GM23338 (cell line): ENCODE results near the gene MFN1. TPM values are rescaled to one million over a fixed set of nuclear protein-coding genes. Genes with fewer than 3 reads are reported as not detected.

Experiments
- ATAC-seq: fragments of 200-7000 bp; cut with Tn5 transposase; 3 replicates; pipeline ENCODE4 v1.9.1; 2020
- DNase-seq: peaks from one replicate; pipeline ENCODE4 v3.0.0-alpha.2; 2015; ENCODE audit warnings: low spot score
- H2AFZ ChIP-seq: fragments of 200-600 bp; sonication (generic); 2 replicates; pipeline ENCODE4 v1.8.0; 2016; ENCODE audit warnings: antibody characterized with exemption, mild to moderate bottlenecking, moderate library complexity
- H3F3A ChIP-seq: fragments of 200-600 bp; sonication (generic); replicated peaks from 2 replicates; pipeline ENCODE4 v1.8.0; 2017; ENCODE audit warnings: antibody characterized with exemption, mixed run types, low read depth
- H3K27ac ChIP-seq: fragments of 200-600 bp; sonication (generic); 2 replicates; pipeline ENCODE4 v1.6.1; 2016; ENCODE audit warnings: low read depth
- H3K27me3 ChIP-seq: fragments of 200-600 bp; sonication (generic); 2 replicates; pipeline ENCODE4 v1.8.0; 2016; ENCODE audit warnings: mild to moderate bottlenecking, mixed run types, moderate library complexity; ENCODE audit not compliant: insufficient read depth
- H3K36me3 ChIP-seq: fragments of 200-600 bp; sonication (generic); 2 replicates; pipeline ENCODE4 v1.8.0; 2016; ENCODE audit warnings: mild to moderate bottlenecking; ENCODE audit not compliant: insufficient read depth
- H3K4me1 ChIP-seq: fragments of 200-600 bp; sonication (generic); 2 replicates; pipeline ENCODE4 v1.8.0; 2016; ENCODE audit warnings: mild to moderate bottlenecking, moderate library complexity; ENCODE audit not compliant: insufficient read depth
- H3K4me2 ChIP-seq: fragments of 200-600 bp; sonication (generic); 2 replicates; pipeline ENCODE4 v1.7.1; 2017; ENCODE audit warnings: mixed run types
- H3K4me3 ChIP-seq: fragments of 200-600 bp; sonication (generic); 2 replicates; pipeline ENCODE4 v1.6.1; 2016; ENCODE audit warnings: mixed run types
- H3K79me2 ChIP-seq: fragments of 200-600 bp; sonication (generic); replicated peaks from 2 replicates; pipeline ENCODE4 v1.8.0; 2017; ENCODE audit warnings: mild to moderate bottlenecking; ENCODE audit not compliant: insufficient read depth
- H3K9me2 ChIP-seq: fragments of 200-600 bp; sonication (generic); 2 replicates; pipeline ENCODE4 v1.8.0; 2017; ENCODE audit not compliant: insufficient read depth
- H4K20me1 ChIP-seq: fragments of 200-600 bp; sonication (generic); replicated peaks from 2 replicates; pipeline ENCODE4 v1.8.0; 2017; ENCODE audit warnings: mild to moderate bottlenecking; ENCODE audit not compliant: insufficient read depth
- H3K27ac Mint-ChIP-seq: 2 replicates; pipeline ENCODE4 v1.8.0; 2020; ENCODE audit warnings: inconsistent platforms, mild to moderate bottlenecking, moderate library complexity, mixed read lengths
- H3K27me3 Mint-ChIP-seq: 3 replicates; pipeline ENCODE4 v1.8.0; 2022; ENCODE audit warnings: low read depth, mild to moderate bottlenecking, moderate library complexity, mixed read lengths, inconsistent platforms; ENCODE audit not compliant: insufficient read depth, poor library complexity
- H3K36me3 Mint-ChIP-seq: 3 replicates; pipeline ENCODE4 v1.8.0; 2021; ENCODE audit warnings: low read depth, mild to moderate bottlenecking, inconsistent platforms, moderate library complexity, mixed read lengths
- H3K4me1 Mint-ChIP-seq: 3 replicates; pipeline ENCODE4 v1.8.0; 2020; ENCODE audit warnings: mild to moderate bottlenecking, inconsistent platforms, mixed read lengths
- H3K4me3 Mint-ChIP-seq: 3 replicates; pipeline ENCODE4 v1.8.0; 2021; ENCODE audit warnings: moderate library complexity, mild to moderate bottlenecking, inconsistent platforms, mixed read lengths
- H3K9me3 Mint-ChIP-seq: 3 replicates; pipeline ENCODE4 v1.8.0; 2020; ENCODE audit warnings: moderate library complexity, mild to moderate bottlenecking, inconsistent platforms, mixed read lengths
- CREB1 ChIP-seq: fragments of 250-450 bp; sonication (Bioruptor Pico); IDR thresholded peaks from 2 replicates; pipeline ENCODE4 v1.5.0; 2020; ENCODE audit warnings: low read depth, mild to moderate bottlenecking, moderate library complexity
- EZH2 ChIP-seq: fragments of 200-600 bp; sonication (generic); IDR thresholded peaks from one replicate; pipeline ENCODE4 v1.8.0; 2017; ENCODE audit warnings: antibody characterized with exemption, mild to moderate bottlenecking, low read depth; ENCODE audit not compliant: unreplicated experiment
- EZH2phosphoT487 ChIP-seq: fragments of 200-600 bp; sonication (generic); IDR thresholded peaks from one replicate; pipeline ENCODE4 v1.8.1; 2018; ENCODE audit warnings: antibody characterized with exemption; ENCODE audit not compliant: unreplicated experiment
- NANOG ChIP-seq: IDR thresholded peaks from 2 replicates; pipeline ENCODE4 v1.6.1; 2016; ENCODE audit warnings: antibody characterized with exemption, borderline replicate concordance
- POLR2AphosphoS5 ChIP-seq: IDR thresholded peaks from 2 replicates; pipeline ENCODE4 v1.6.1; 2016; ENCODE audit warnings: antibody characterized with exemption, low read depth
- REST ChIP-seq: IDR thresholded peaks from one replicate; pipeline ENCODE4 v1.6.1; 2018; ENCODE audit warnings: antibody characterized with exemption; ENCODE audit not compliant: unreplicated experiment
- STAT1 ChIP-seq: IDR thresholded peaks from one replicate; pipeline ENCODE4 v1.6.1; 2016; ENCODE audit warnings: antibody characterized with exemption; ENCODE audit not compliant: unreplicated experiment
- ZNF114 ChIP-seq: fragments of 250-450 bp; sonication (Bioruptor Pico); IDR thresholded peaks from 2 replicates; pipeline ENCODE4 v1.5.0; 2020; ENCODE audit warnings: mild to moderate bottlenecking, moderate library complexity
- ZNF331 ChIP-seq: fragments of 250-450 bp; sonication (Bioruptor Pico); IDR thresholded peaks from 2 replicates; pipeline ENCODE4 v1.5.0; 2020; ENCODE audit warnings: low read depth, mild to moderate bottlenecking, moderate library complexity
- ZNF462 ChIP-seq: fragments of 250-450 bp; sonication (Bioruptor Pico); IDR thresholded peaks from 2 replicates; pipeline ENCODE4 v1.5.0; 2020; ENCODE audit warnings: mild to moderate bottlenecking, moderate library complexity
- polyA plus RNA-seq: library from polyadenylated mRNA; unstranded; fragments of >200 nt; fragmentation: Nextera tagmentation; extraction: Ambion mirVana; gene quantifications from 2 replicates; pipeline ENCODE4 v1.2.1, GENCODE V29; 2016
- total RNA-seq: library from RNA; depleted of rRNA; stranded (reverse); fragments of >200 nt; shearing (Covaris generic); gene quantifications from 2 replicates; pipeline ENCODE4 v1.2.3, GENCODE V29; 2014
- TF ChIP-seq, protein P1 (sequence below): IDR thresholded peaks from 2 replicates; pipeline ENCODE4 v1.6.1; 2016; ENCODE audit warnings: antibody characterized with exemption

MFN1 gene
- total and polyA plus RNA-seq, 2 experiments from 2014 or later: 16.1 to 36.2 TPM

DNA sequence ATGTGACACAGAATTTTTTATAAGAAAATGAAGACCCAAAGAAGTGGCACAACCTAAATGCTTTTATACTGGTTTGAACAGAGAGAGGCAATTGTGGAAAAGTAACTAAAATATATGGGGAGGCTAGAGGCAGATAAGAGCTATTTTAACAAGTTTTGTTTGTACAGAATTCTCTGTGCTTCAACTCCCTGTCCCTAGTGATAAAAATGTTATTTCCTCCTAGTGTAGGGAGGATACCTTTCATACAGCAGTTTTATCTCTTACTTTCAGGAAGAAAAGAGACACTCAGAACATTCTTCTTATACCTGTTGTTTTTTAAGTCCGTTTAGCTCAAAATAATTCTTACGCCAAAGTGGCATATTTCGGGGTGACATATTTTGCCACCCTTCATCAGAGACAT is 45.9 kb upstream of the MFN1 start (continued):
- TF ChIP-seq EZH2phosphoT487 (no peak), POLR2AphosphoS5 (no peak), STAT1 (no peak), REST (no peak), EZH2 (no peak), NANOG (no peak), CREB1 (CRISPR knock-in tag) (no peak)

GRCh38 chr3:179302111-179302510 is 45.4 kb upstream of the MFN1 start:
- Mint-ChIP-seq H3K36me3 (peaks cover 7% of the 10 kb centered on the region; the same call in 2 of the 3 replicates), H3K4me1 (no peaks in the 10 kb centered on the region), H3K27me3 (no peaks in the 10 kb centered on the region), H3K27ac (no peak overlapping the region), H3K4me3 (no peak overlapping the region), H3K9me3 (peaks cover 10% of the 10 kb centered on the region; the same call in 2 of the 3 replicates)
- peak overlapping the region; percentile 63; the same call in 1 of the 2 replicates for H2AFZ ChIP-seq
- H3K36me3 ChIP-seq: no peaks in the 10 kb centered on the region
- no peaks in the 10 kb centered on the region for H3K4me1 ChIP-seq
- H3K4me3 ChIP-seq: no peak overlapping the region
- H3K79me2 ChIP-seq: no peaks in the 10 kb centered on the region
- no peak for ATAC-seq
- no peak overlapping the region for H3K4me2 ChIP-seq
- H3K27ac ChIP-seq: no peak overlapping the region
- H3F3A ChIP-seq: no peaks in the 10 kb centered on the region
- H3K9me2 ChIP-seq: no peaks in the 10 kb centered on the region
- no peak for DNase-seq
- H3K27me3 ChIP-seq: no peaks in the 10 kb centered on the region
- no peaks in the 10 kb centered on the region for H4K20me1 ChIP-seq
- TF ChIP-seq ZNF462 (CRISPR knock-in tag) (no peak), EZH2 (no peak), ZNF331 (CRISPR knock-in tag) (no peak), ZNF114 (CRISPR knock-in tag) (no peak), EZH2phosphoT487 (no peak), CREB1 (CRISPR knock-in tag) (no peak), REST (no peak), STAT1 (no peak)
- TF ChIP-seq, protein P1, sequence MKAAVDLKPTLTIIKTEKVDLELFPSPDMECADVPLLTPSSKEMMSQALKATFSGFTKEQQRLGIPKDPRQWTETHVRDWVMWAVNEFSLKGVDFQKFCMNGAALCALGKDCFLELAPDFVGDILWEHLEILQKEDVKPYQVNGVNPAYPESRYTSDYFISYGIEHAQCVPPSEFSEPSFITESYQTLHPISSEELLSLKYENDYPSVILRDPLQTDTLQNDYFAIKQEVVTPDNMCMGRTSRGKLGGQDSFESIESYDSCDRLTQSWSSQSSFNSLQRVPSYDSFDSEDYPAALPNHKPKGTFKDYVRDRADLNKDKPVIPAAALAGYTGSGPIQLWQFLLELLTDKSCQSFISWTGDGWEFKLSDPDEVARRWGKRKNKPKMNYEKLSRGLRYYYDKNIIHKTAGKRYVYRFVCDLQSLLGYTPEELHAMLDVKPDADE: no peak
